GM23338 (cell line): ENCODE results near the gene OR14A16. TPM values are rescaled to one million over a fixed set of nuclear protein-coding genes. Genes with fewer than 3 reads are reported as not detected.

ENCODE experiments used
- ATAC-seq: fragments of 200-7000 bp; cut with Tn5 transposase; 3 replicates; pipeline ENCODE4 v1.9.1; 2020
- DNase-seq: peaks from one replicate; pipeline ENCODE4 v3.0.0-alpha.2; 2015; ENCODE audit warnings: low spot score
- H2AFZ ChIP-seq: fragments of 200-600 bp; sonication (generic); 2 replicates; pipeline ENCODE4 v1.8.0; 2016; ENCODE audit warnings: antibody characterized with exemption, mild to moderate bottlenecking, moderate library complexity
- H3F3A ChIP-seq: fragments of 200-600 bp; sonication (generic); replicated peaks from 2 replicates; pipeline ENCODE4 v1.8.0; 2017; ENCODE audit warnings: antibody characterized with exemption, mixed run types, low read depth
- H3K27ac ChIP-seq: fragments of 200-600 bp; sonication (generic); 2 replicates; pipeline ENCODE4 v1.6.1; 2016; ENCODE audit warnings: low read depth
- H3K27me3 ChIP-seq: fragments of 200-600 bp; sonication (generic); 2 replicates; pipeline ENCODE4 v1.8.0; 2016; ENCODE audit warnings: mild to moderate bottlenecking, mixed run types, moderate library complexity; ENCODE audit not compliant: insufficient read depth
- H3K36me3 ChIP-seq: fragments of 200-600 bp; sonication (generic); 2 replicates; pipeline ENCODE4 v1.8.0; 2016; ENCODE audit warnings: mild to moderate bottlenecking; ENCODE audit not compliant: insufficient read depth
- H3K4me1 ChIP-seq: fragments of 200-600 bp; sonication (generic); 2 replicates; pipeline ENCODE4 v1.8.0; 2016; ENCODE audit warnings: mild to moderate bottlenecking, moderate library complexity; ENCODE audit not compliant: insufficient read depth
- H3K4me2 ChIP-seq: fragments of 200-600 bp; sonication (generic); 2 replicates; pipeline ENCODE4 v1.7.1; 2017; ENCODE audit warnings: mixed run types
- H3K4me3 ChIP-seq: fragments of 200-600 bp; sonication (generic); 2 replicates; pipeline ENCODE4 v1.6.1; 2016; ENCODE audit warnings: mixed run types
- H3K79me2 ChIP-seq: fragments of 200-600 bp; sonication (generic); replicated peaks from 2 replicates; pipeline ENCODE4 v1.8.0; 2017; ENCODE audit warnings: mild to moderate bottlenecking; ENCODE audit not compliant: insufficient read depth
- H3K9me2 ChIP-seq: fragments of 200-600 bp; sonication (generic); 2 replicates; pipeline ENCODE4 v1.8.0; 2017; ENCODE audit not compliant: insufficient read depth
- H4K20me1 ChIP-seq: fragments of 200-600 bp; sonication (generic); replicated peaks from 2 replicates; pipeline ENCODE4 v1.8.0; 2017; ENCODE audit warnings: mild to moderate bottlenecking; ENCODE audit not compliant: insufficient read depth
- H3K27ac Mint-ChIP-seq: 2 replicates; pipeline ENCODE4 v1.8.0; 2020; ENCODE audit warnings: inconsistent platforms, mild to moderate bottlenecking, moderate library complexity, mixed read lengths
- H3K27me3 Mint-ChIP-seq: 3 replicates; pipeline ENCODE4 v1.8.0; 2022; ENCODE audit warnings: low read depth, mild to moderate bottlenecking, moderate library complexity, mixed read lengths, inconsistent platforms; ENCODE audit not compliant: insufficient read depth, poor library complexity
- H3K36me3 Mint-ChIP-seq: 3 replicates; pipeline ENCODE4 v1.8.0; 2021; ENCODE audit warnings: low read depth, mild to moderate bottlenecking, inconsistent platforms, moderate library complexity, mixed read lengths
- H3K4me1 Mint-ChIP-seq: 3 replicates; pipeline ENCODE4 v1.8.0; 2020; ENCODE audit warnings: mild to moderate bottlenecking, inconsistent platforms, mixed read lengths
- H3K4me3 Mint-ChIP-seq: 3 replicates; pipeline ENCODE4 v1.8.0; 2021; ENCODE audit warnings: moderate library complexity, mild to moderate bottlenecking, inconsistent platforms, mixed read lengths
- H3K9me3 Mint-ChIP-seq: 3 replicates; pipeline ENCODE4 v1.8.0; 2020; ENCODE audit warnings: moderate library complexity, mild to moderate bottlenecking, inconsistent platforms, mixed read lengths
- CREB1 ChIP-seq: fragments of 250-450 bp; sonication (Bioruptor Pico); IDR thresholded peaks from 2 replicates; pipeline ENCODE4 v1.5.0; 2020; ENCODE audit warnings: low read depth, mild to moderate bottlenecking, moderate library complexity
- CTCF ChIP-seq, 2 experiments: fragments of 200-600 bp in 1 of 2; sonication (generic) in 1 of 2; conservative IDR thresholded peaks; 2 replicates each; pipeline versions ENCODE4 v1.5.1 to v1.6.1; 2016 to 2017; ENCODE audit warnings: antibody characterized with exemption in 2 of 2, low read depth in 2 of 2, mild to moderate bottlenecking in 2 of 2, moderate library complexity in 1 of 2
- ETS1 ChIP-seq: IDR thresholded peaks from 2 replicates; pipeline ENCODE4 v1.6.1; 2016; ENCODE audit warnings: antibody characterized with exemption
- EZH2phosphoT487 ChIP-seq: fragments of 200-600 bp; sonication (generic); IDR thresholded peaks from one replicate; pipeline ENCODE4 v1.8.1; 2018; ENCODE audit warnings: antibody characterized with exemption; ENCODE audit not compliant: unreplicated experiment
- NANOG ChIP-seq: IDR thresholded peaks from 2 replicates; pipeline ENCODE4 v1.6.1; 2016; ENCODE audit warnings: antibody characterized with exemption, borderline replicate concordance
- POLR2AphosphoS5 ChIP-seq: IDR thresholded peaks from 2 replicates; pipeline ENCODE4 v1.6.1; 2016; ENCODE audit warnings: antibody characterized with exemption, low read depth
- REST ChIP-seq: IDR thresholded peaks from one replicate; pipeline ENCODE4 v1.6.1; 2018; ENCODE audit warnings: antibody characterized with exemption; ENCODE audit not compliant: unreplicated experiment
- STAT1 ChIP-seq: IDR thresholded peaks from one replicate; pipeline ENCODE4 v1.6.1; 2016; ENCODE audit warnings: antibody characterized with exemption; ENCODE audit not compliant: unreplicated experiment
- ZNF114 ChIP-seq: fragments of 250-450 bp; sonication (Bioruptor Pico); IDR thresholded peaks from 2 replicates; pipeline ENCODE4 v1.5.0; 2020; ENCODE audit warnings: mild to moderate bottlenecking, moderate library complexity
- ZNF331 ChIP-seq: fragments of 250-450 bp; sonication (Bioruptor Pico); IDR thresholded peaks from 2 replicates; pipeline ENCODE4 v1.5.0; 2020; ENCODE audit warnings: low read depth, mild to moderate bottlenecking, moderate library complexity
- ZNF462 ChIP-seq: fragments of 250-450 bp; sonication (Bioruptor Pico); IDR thresholded peaks from 2 replicates; pipeline ENCODE4 v1.5.0; 2020; ENCODE audit warnings: mild to moderate bottlenecking, moderate library complexity
- polyA plus RNA-seq: library from polyadenylated mRNA; unstranded; fragments of >200 nt; fragmentation: Nextera tagmentation; extraction: Ambion mirVana; gene quantifications from 2 replicates; pipeline ENCODE4 v1.2.1, GENCODE V29; 2016
- total RNA-seq: library from RNA; depleted of rRNA; stranded (reverse); fragments of >200 nt; shearing (Covaris generic); gene quantifications from 2 replicates; pipeline ENCODE4 v1.2.3, GENCODE V29; 2014

OR14A16 gene
- total and polyA plus RNA-seq, 2 experiments from 2014 or later, result 0.34 TPM; not detected in 1

- TF ChIP-seq ETS1 (no peak), ZNF114 (CRISPR knock-in tag) (no peak), NANOG (no peak), CTCF (conservative IDR thresholded peaks at IDR 0.05; ENCODE audit: low read depth in 2 of 2) (no peak), ZNF331 (no peak), STAT1 (no peak), EZH2phosphoT487 (no peak), CREB1 (CRISPR knock-in tag) (no peak), POLR2AphosphoS5 (no peak)
Measured at GRCh38 chr1:247822060-247822459, 1.9 kb downstream of the OR14A16 start (continued).

GRCh38 chr1:247812637-247813036 is 11.3 kb downstream of the OR14A16 start:
- Histone ChIP-seq H2AFZ (no peak overlapping the region), H3K79me2 (no peaks in the 10 kb centered on the region), H3K27me3 (no peaks in the 10 kb centered on the region), H3K4me1 (no peaks in the 10 kb centered on the region), H3K9me2 (no peaks in the 10 kb centered on the region), H3F3A (no peaks in the 10 kb centered on the region), H3K4me3 (no peak overlapping the region), H3K4me2 (no peak overlapping the region), H4K20me1 (no peaks in the 10 kb centered on the region), H3K27ac (no peak overlapping the region), H3K36me3 (no peaks in the 10 kb centered on the region)
- Mint-ChIP-seq H3K4me1 (no peaks in the 10 kb centered on the region), H3K27ac (no peak overlapping the region), H3K9me3 (peaks cover 45% of the 10 kb centered on the region), H3K36me3 (peaks cover 4% of the 10 kb centered on the region; the same call in 1 of the 3 replicates), H3K4me3 (no peak overlapping the region), H3K27me3 (no peaks in the 10 kb centered on the region)
- ATAC-seq (no peak), DNase-seq (no peak)
- TF ChIP-seq REST (no peak), ETS1 (no peak), CREB1 (CRISPR knock-in tag) (no peak), ZNF114 (CRISPR knock-in tag) (no peak), POLR2AphosphoS5 (no peak), ZNF331 (no peak), ZNF462 (no peak)
